PC-9 (cell line): ENCODE measurements around the gene SORCS2. TPM values are rescaled to one million over a fixed set of nuclear protein-coding genes. Genes with fewer than 3 reads are reported as not detected.

ENCODE experiments used
- BruUV-seq: library from RNA; stranded (reverse); fragments of 400-500 nt; replicated peaks from 2 replicates; lab custom pipeline; 2021; lab: Mats Ljungman, UMichigan
- CTCF ChIA-PET: fragments of 300-600 bp; sonication (Branson Sonifier 250); formaldehyde crosslinking; loops from one replicate; lab custom pipeline; 2022; ENCODE audit warnings: antibody characterized with exemption; lab: Charles Lee
- POLR2A ChIA-PET: fragments of 300-600 bp; sonication (Branson Sonifier 250); formaldehyde crosslinking; loops from one replicate; lab custom pipeline; 2022; ENCODE audit warnings: antibody characterized with exemption; ENCODE audit not compliant: unreplicated experiment; lab: Charles Lee
- DNase-seq, 2 experiments: peaks; one replicate each; pipeline versions ENCODE4 v3.0.0 to v3.0.0-alpha.2; 2015 to 2022; ENCODE audit warnings: mixed read lengths in 1 of 2
- H2AFZ ChIP-seq: fragments of 200-600 bp; sonication (generic); 2 replicates; pipeline ENCODE4 v1.8.1; 2017; ENCODE audit warnings: antibody characterized with exemption
- H3F3A ChIP-seq: fragments of 200-600 bp; sonication (generic); 2 replicates; pipeline ENCODE4 v1.8.1; 2017; ENCODE audit warnings: antibody characterized with exemption, mild to moderate bottlenecking, low read depth; ENCODE audit not compliant: insufficient read depth
- H3K27ac ChIP-seq: fragments of 200-600 bp; sonication (generic); 2 replicates; pipeline ENCODE4 v1.6.1; 2016; ENCODE audit warnings: mixed run types
- H3K27me3 ChIP-seq: fragments of 200-600 bp; sonication (generic); 2 replicates; pipeline ENCODE4 v1.6.1; 2016; ENCODE audit warnings: low read depth, mixed run types; ENCODE audit not compliant: insufficient read depth
- H3K36me3 ChIP-seq: fragments of 200-600 bp; sonication (generic); 2 replicates; pipeline ENCODE4 v1.6.1; 2016; ENCODE audit warnings: low read depth, mixed run types
- H3K4me1 ChIP-seq: fragments of 200-600 bp; sonication (generic); replicated peaks from 2 replicates; pipeline ENCODE4 v1.6.1; 2016; ENCODE audit warnings: mixed run types; ENCODE audit not compliant: insufficient read depth
- H3K4me2 ChIP-seq: fragments of 200-600 bp; sonication (generic); 2 replicates; pipeline ENCODE4 v1.6.1; 2017; ENCODE audit warnings: mixed run types
- H3K4me3 ChIP-seq: fragments of 200-600 bp; sonication (generic); 2 replicates; pipeline ENCODE4 v1.6.1; 2016; ENCODE audit warnings: mixed run types
- H3K79me2 ChIP-seq: fragments of 200-600 bp; sonication (generic); 2 replicates; pipeline ENCODE4 v1.6.1; 2017; ENCODE audit warnings: low read depth, mixed run types
- H3K9me2 ChIP-seq: fragments of 200-600 bp; sonication (generic); 2 replicates; pipeline ENCODE4 v1.8.1; 2017; ENCODE audit warnings: mild to moderate bottlenecking; ENCODE audit not compliant: insufficient read depth
- H3K9me3 ChIP-seq: fragments of 200-600 bp; sonication (generic); 2 replicates; pipeline ENCODE4 v1.8.1; 2016; ENCODE audit warnings: low read depth; ENCODE audit not compliant: insufficient read depth
- H4K20me1 ChIP-seq: fragments of 200-600 bp; sonication (generic); 2 replicates; pipeline ENCODE4 v1.8.1; 2017; ENCODE audit not compliant: insufficient read depth
- EZH2 ChIP-seq: fragments of 200-600 bp; sonication (generic); IDR thresholded peaks from 2 replicates; pipeline ENCODE4 v1.8.0; 2017; ENCODE audit warnings: antibody characterized with exemption, low read depth
- intact Hi-C: fragments of 100-400 bp; cut with micrococcal nuclease; formaldehyde crosslinking; loops from one replicate; pipeline ENCODE4 v1.10.0; 2022; ENCODE audit not compliant: unreplicated experiment
- total RNA-seq: library from RNA; stranded (reverse); gene quantifications from 2 replicates; pipeline ENCODE4 v1.2.3, GENCODE V29; 2021
- TF ChIP-seq, protein P1 (sequence below): fragments of 200-600 bp; sonication (generic); conservative IDR thresholded peaks from 2 replicates; pipeline ENCODE4 v1.6.1; 2017; ENCODE audit warnings: mixed run types, antibody characterized with exemption, mild to moderate bottlenecking, moderate library complexity

The SORCS2 gene
- total RNA-seq, 1 experiment from 2014 or later = 25.8 TPM

DNA sequence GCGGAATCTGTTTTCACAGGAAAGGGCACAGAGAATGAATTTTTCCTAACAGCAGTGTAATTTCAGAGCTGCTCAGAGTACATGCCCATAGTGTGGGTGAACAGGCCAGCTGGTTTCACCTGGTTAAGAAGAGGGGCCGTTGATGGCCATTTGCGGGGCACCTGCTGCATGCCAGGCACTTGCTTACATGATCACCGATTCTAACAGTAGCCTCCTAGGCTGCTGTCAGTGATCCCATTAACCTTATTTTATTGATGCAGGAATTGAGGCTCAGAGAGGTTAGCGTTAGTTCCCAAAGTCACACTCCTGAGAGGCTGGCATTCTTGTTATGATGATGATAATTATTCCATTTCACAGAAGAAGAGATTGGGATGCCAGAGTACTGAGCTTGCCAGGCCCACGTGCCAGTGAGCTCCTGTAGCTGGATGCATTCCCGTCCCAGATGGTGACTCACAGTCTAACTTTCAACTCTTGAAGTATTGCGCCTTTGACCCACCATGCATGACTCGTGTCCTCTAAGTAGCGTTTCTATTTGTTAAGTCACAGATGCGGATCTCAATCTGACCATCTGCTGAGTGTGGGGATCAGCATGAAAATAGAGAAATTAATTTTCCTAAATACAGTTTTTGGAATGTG, 165.9 kb downstream of the SORCS2 start:
- no TSS peak for BruUV-seq
- POLR2A ChIA-PET = interaction anchor here (0.5 to 0.9 kb wide), 3 partner anchors 29 to 753 kb away, joined by 3 to 5 read pairs (median 3); no protein-coding TSS in a partner anchor
- H3K4me2 ChIP-seq = no peak overlapping the region

DNA sequence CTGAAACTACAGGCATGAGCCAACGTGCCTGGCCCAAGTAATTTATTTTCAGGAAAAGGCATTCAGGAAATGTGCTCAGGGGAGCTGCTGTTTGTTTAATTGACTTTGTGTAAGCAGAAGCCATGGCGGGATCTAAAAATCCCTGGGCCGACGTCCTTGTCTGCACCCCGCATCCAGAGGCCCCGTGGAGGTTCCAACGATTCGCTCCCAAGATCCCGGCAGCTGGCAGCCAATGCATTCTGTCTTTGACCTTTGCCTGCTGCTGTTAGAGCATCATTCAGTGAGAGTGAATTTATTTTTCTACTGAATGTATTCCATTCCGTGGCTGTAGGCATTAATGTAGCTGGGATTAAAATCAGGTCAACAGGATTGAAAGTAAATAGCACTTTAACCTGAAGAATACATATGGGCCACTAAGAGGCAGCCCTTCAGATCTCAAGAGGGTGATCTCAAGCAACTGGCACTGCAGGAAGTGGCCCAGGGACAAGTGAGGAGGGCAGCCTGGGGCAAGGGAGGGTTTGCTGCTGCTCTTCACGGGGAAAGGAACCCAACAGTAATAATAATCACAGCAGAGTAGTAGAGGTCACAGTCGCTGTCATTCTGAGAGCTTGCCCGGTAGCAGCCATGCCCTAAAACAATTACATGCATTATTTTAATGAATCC, 167.2 kb downstream of the SORCS2 start:
- CTCF ChIA-PET = no interaction called here
- no TSS peak for BruUV-seq
- H3K27ac ChIP-seq = no peak overlapping the region

More for the DNA sequence above, 165.9 kb downstream of the SORCS2 start:
- intact Hi-C loops = no loop called here
- no peak overlapping the region for H3K4me3 ChIP-seq
- H3K9me3 ChIP-seq = no peaks in the 10 kb centered on the region
- H3K9me2 ChIP-seq = no peaks in the 10 kb centered on the region
- peak; percentile 62 to 81 for DNase-seq
- H3K36me3 ChIP-seq = no peaks in the 10 kb centered on the region
- H3K79me2 ChIP-seq = no peaks in the 10 kb centered on the region
- no peak overlapping the region for H3K27ac ChIP-seq
- no peaks in the 10 kb centered on the region for H3K27me3 ChIP-seq
- CTCF ChIA-PET = interaction anchor here (0.6 kb wide), 1 partner anchor 315 kb away, joined by 10 read pairs; a partner anchor contains a TSS
- peaks cover 5% of the 10 kb centered on the region for H3K4me1 ChIP-seq
- H3F3A ChIP-seq = no peaks in the 10 kb centered on the region
- H2AFZ ChIP-seq = no peak overlapping the region
- no peak for TF ChIP-seq EZH2
- TF ChIP-seq, protein P1, sequence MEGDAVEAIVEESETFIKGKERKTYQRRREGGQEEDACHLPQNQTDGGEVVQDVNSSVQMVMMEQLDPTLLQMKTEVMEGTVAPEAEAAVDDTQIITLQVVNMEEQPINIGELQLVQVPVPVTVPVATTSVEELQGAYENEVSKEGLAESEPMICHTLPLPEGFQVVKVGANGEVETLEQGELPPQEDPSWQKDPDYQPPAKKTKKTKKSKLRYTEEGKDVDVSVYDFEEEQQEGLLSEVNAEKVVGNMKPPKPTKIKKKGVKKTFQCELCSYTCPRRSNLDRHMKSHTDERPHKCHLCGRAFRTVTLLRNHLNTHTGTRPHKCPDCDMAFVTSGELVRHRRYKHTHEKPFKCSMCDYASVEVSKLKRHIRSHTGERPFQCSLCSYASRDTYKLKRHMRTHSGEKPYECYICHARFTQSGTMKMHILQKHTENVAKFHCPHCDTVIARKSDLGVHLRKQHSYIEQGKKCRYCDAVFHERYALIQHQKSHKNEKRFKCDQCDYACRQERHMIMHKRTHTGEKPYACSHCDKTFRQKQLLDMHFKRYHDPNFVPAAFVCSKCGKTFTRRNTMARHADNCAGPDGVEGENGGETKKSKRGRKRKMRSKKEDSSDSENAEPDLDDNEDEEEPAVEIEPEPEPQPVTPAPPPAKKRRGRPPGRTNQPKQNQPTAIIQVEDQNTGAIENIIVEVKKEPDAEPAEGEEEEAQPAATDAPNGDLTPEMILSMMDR = no peak
- H4K20me1 ChIP-seq = no peaks in the 10 kb centered on the region

DNA sequence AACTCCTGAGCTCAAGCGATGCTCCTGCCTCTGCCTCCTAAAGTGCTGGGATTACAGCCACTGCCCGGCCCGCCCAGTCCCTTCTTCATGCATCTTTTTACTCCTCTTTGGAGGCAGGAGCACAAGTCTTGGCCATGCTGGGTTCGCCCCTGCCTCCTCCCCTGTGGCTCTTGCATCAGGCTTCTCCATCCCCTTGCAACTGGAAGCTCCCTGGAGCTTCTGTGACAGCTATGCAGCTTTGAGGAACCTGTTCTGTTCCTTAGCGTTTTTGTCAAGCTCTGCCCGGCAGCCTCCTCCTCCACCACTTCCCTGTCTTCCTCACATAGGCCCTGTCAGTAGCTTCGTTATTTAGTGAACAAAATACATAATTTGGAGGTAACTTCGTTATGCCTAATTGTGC, 168.5 kb downstream of the SORCS2 start:
- no peaks in the 10 kb centered on the region for H3K9me3 ChIP-seq
- H3K4me2 ChIP-seq = no peak overlapping the region
- no peaks in the 10 kb centered on the region for H3F3A ChIP-seq
- H3K79me2 ChIP-seq = no peaks in the 10 kb centered on the region
- H3K4me1 ChIP-seq = peaks cover 5% of the 10 kb centered on the region
- DNase-seq = no peak
- POLR2A ChIA-PET = no interaction called here
- no peaks in the 10 kb centered on the region for H3K9me2 ChIP-seq
- TF ChIP-seq, protein P1 = no peak
- no peak for TF ChIP-seq EZH2
- BruUV-seq = no TSS peak
- no peaks in the 10 kb centered on the region for H3K36me3 ChIP-seq
- CTCF ChIA-PET = no interaction called here
- no peaks in the 10 kb centered on the region for H3K27me3 ChIP-seq
- no peak overlapping the region for H3K27ac ChIP-seq
- H2AFZ ChIP-seq = no peak overlapping the region
- H3K4me3 ChIP-seq = no peak overlapping the region
- H4K20me1 ChIP-seq = no peaks in the 10 kb centered on the region
- intact Hi-C loops = no loop called here

More for the DNA sequence above, 167.2 kb downstream of the SORCS2 start:
- no peaks in the 10 kb centered on the region for H3K9me2 ChIP-seq
- H2AFZ ChIP-seq = no peak overlapping the region
- peaks cover 5% of the 10 kb centered on the region for H3K4me1 ChIP-seq
- intact Hi-C loops = no loop called here
- H3K4me2 ChIP-seq = no peak overlapping the region
- no peaks in the 10 kb centered on the region for H3K9me3 ChIP-seq
- no peaks in the 10 kb centered on the region for H3K27me3 ChIP-seq
- POLR2A ChIA-PET = no interaction called here
- no peaks in the 10 kb centered on the region for H4K20me1 ChIP-seq
- H3K4me3 ChIP-seq = no peak overlapping the region
- no peaks in the 10 kb centered on the region for H3K79me2 ChIP-seq
- DNase-seq = no peak
- TF ChIP-seq, protein P1 = no peak
- TF ChIP-seq EZH2 = no peak
- no peaks in the 10 kb centered on the region for H3F3A ChIP-seq
- H3K36me3 ChIP-seq = no peaks in the 10 kb centered on the region
